Vagina (tissue), 2 donors: ENCODE results near the gene SRCIN1.

ENCODE experiments used
- POLR2AphosphoS5 ChIP-seq, 2 donors: sonication (generic); formaldehyde crosslinking; IDR thresholded peaks; one replicate each; pipeline ENCODE4 v1.9.0; 2017; ENCODE audit warnings: antibody characterized with exemption in 2 of 2, mild to moderate bottlenecking in 2 of 2, low read depth in 1 of 2; ENCODE audit not compliant: insufficient read depth in 1 of 2
- TF ChIP-seq, protein P1 (sequence below), 3 experiments: fragments of 450-650 bp in 2 of 3; fragments of 200-600 bp in 1 of 3; sonication (generic) in 1 of 3; IDR thresholded peaks; one replicate each; pipeline ENCODE4 v1.5.1; 2017 to 2019; ENCODE audit warnings: antibody characterized with exemption in 3 of 3, mild to moderate bottlenecking in 2 of 3, moderate library complexity in 2 of 3

DNA sequence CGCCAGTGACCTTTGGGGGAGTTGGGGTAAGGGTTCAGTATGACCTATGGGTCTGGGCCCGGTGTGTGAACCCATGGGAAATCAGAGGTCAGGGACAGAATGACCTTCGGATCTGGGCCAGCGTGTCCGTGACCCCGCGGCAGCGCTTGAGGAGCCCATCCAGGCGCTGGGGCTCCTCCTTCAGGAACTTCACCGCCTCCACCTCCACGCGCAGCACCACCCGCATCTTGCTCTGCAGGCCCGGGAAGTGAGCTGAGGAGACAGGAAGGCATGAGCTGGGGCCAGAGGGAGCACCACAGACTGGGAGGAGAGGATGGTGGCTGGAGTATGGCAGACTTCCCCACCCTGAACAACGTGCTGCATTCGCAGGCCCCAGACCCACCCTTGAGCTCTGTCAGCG is 53.4 kb downstream of the SRCIN1 start:
- TF ChIP-seq, protein P1, sequence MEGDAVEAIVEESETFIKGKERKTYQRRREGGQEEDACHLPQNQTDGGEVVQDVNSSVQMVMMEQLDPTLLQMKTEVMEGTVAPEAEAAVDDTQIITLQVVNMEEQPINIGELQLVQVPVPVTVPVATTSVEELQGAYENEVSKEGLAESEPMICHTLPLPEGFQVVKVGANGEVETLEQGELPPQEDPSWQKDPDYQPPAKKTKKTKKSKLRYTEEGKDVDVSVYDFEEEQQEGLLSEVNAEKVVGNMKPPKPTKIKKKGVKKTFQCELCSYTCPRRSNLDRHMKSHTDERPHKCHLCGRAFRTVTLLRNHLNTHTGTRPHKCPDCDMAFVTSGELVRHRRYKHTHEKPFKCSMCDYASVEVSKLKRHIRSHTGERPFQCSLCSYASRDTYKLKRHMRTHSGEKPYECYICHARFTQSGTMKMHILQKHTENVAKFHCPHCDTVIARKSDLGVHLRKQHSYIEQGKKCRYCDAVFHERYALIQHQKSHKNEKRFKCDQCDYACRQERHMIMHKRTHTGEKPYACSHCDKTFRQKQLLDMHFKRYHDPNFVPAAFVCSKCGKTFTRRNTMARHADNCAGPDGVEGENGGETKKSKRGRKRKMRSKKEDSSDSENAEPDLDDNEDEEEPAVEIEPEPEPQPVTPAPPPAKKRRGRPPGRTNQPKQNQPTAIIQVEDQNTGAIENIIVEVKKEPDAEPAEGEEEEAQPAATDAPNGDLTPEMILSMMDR (IDR thresholded peaks at IDR 0.05), result no peak
- TF ChIP-seq POLR2AphosphoS5 (IDR thresholded peaks at IDR 0.05; ENCODE audit: insufficient read depth in 1 of 2, low read depth in 1 of 2), result no peak
